ENCODE data around the gene RPP21.
"Not testable (repeated sequence)": the region's sequence is repeated elsewhere in the genome, so short reads cannot be mapped to it uniquely, and the experiment has no call there.

Gene RPP21

GRCh38 chr6:30331981-30332380 is 13.0 kb upstream of the RPP21 start:
- FAIRE-seq, result no peak

GRCh38 chr6:30334075-30334783 is 10.7 kb upstream of the RPP21 start:
- FAIRE-seq, result no peak

GRCh38 chr6:30340589-30341054 is 4.3 kb upstream of the RPP21 start:
- FAIRE-seq, result no peak

GRCh38 chr6:30341218-30341617 is 3.7 kb upstream of the RPP21 start:
- no peak for FAIRE-seq

GRCh38 chr6:30341728-30342127 is 3.2 kb upstream of the RPP21 start:
- no peak for FAIRE-seq

- FAIRE-seq, result no peak
These were observed 627 bp upstream of the RPP21 start for GRCh38 chr6:30344191-30344867.

- FAIRE-seq, result no peak
These were observed 896 bp downstream of the RPP21 start for GRCh38 chr6:30345852-30346251.

- no peak for FAIRE-seq
These were observed 4.0 kb downstream of the RPP21 start for GRCh38 chr6:30348957-30349356.

GRCh38 chr6:30349421-30350177 is 4.6 kb downstream of the RPP21 start:
- no peak for FAIRE-seq

GRCh38 chr6:30350524-30350923 is 5.6 kb downstream of the RPP21 start:
- FAIRE-seq, result no peak

GRCh38 chr6:30352550-30352949 is 7.6 kb downstream of the RPP21 start:
- no peak for FAIRE-seq

GRCh38 chr6:30355281-30355680 is 10.3 kb downstream of the RPP21 start:
- FAIRE-seq, result no peak

GRCh38 chr6:30356536-30356935 is 11.6 kb downstream of the RPP21 start:
- FAIRE-seq, result no peak

GRCh38 chr6:30357678-30358540 is 13.0 kb downstream of the RPP21 start:
- FAIRE-seq, result no peak

- FAIRE-seq, result no peak
These were observed 14.3 kb downstream of the RPP21 start for GRCh38 chr6:30359276-30359675.

GRCh38 chr6:30360139-30360538 is 15.2 kb downstream of the RPP21 start:
- FAIRE-seq, result no peak

GRCh38 chr6:30361661-30362060 is 16.7 kb downstream of the RPP21 start:
- no peak for FAIRE-seq

- no peak for FAIRE-seq
These were observed 18.5 kb downstream of the RPP21 start for GRCh38 chr6:30363459-30363858.

GRCh38 chr6:30364591-30364990 is 19.6 kb downstream of the RPP21 start:
- FAIRE-seq, result no peak

GRCh38 chr6:30369280-30369679 is 24.3 kb downstream of the RPP21 start:
- not testable (repeated sequence) for FAIRE-seq

- no peak for FAIRE-seq
These were observed 33.5 kb downstream of the RPP21 start for GRCh38 chr6:30378290-30378937.

GRCh38 chr6:30380464-30380863 is 35.5 kb downstream of the RPP21 start:
- no peak for FAIRE-seq
